Measurements from ENCODE around the gene ANAPC16.
"Not testable (repeated sequence)": the region's sequence is repeated elsewhere in the genome, so short reads cannot be mapped to it uniquely, and the experiment has no call there.

ANAPC16 gene

GRCh38 chr10:72211832-72212231 lies 4.0 kb upstream of the ANAPC16 start:
- DNase-seq (ENCODE audit: low spot score), result not testable (repeated sequence)

- no peak for DNase-seq (ENCODE audit: low spot score)
Observed at GRCh38 chr10:72218325-72218724, 2.5 kb downstream of the ANAPC16 start.

GRCh38 chr10:72218726-72219125 lies 2.9 kb downstream of the ANAPC16 start:
- no peak for DNase-seq (ENCODE audit: low spot score)

DNA sequence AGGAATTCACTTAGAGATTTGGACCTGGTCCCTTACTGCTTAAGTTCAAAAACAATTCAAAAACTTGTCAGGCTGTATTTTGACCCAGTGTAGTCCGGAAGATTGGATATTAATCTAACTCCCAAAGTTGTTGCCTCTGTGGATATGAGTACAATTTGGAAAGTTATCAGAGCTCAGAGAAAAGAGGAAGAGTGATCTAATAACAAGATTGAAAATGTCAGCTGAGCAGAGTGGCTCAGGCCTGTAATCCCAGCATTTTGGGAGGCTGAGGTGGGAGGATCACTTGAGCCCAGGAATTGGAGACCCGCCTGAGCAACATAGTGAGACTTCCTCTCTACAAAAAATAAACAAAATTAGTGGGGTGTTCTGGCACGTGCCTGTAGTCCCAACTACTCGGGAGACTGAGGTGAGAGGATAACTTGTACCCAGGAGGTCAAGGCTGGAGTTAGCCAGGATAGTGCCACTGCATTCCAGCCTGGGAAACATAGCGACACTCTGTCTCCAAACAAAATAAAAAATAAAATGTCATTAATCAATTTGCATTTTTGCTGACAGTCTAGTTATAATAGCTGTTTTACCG lies 3.5 kb downstream of the ANAPC16 start:
- DNase-seq (ENCODE audit: low spot score), result no peak

DNA sequence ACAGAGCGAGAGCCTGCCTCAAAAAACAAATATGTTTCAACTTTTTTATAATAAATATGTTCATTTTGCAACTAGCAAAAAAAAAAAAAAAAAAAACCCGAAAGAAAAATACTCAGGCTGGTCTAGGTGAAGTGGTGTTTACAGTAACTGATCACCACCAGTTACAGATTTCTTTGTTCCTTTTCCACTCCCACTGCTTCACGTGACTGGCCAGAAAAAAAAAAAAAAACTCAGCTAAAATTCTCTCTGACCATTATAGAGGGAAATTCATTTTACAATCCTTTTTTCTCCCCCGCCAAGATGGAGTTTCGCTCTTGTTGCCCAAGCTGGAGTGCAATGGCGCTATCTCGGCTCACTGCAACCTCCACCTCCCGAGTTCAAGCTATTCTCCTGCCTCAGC lies 4.8 kb downstream of the ANAPC16 start:
- no peak for DNase-seq (ENCODE audit: low spot score)

DNA sequence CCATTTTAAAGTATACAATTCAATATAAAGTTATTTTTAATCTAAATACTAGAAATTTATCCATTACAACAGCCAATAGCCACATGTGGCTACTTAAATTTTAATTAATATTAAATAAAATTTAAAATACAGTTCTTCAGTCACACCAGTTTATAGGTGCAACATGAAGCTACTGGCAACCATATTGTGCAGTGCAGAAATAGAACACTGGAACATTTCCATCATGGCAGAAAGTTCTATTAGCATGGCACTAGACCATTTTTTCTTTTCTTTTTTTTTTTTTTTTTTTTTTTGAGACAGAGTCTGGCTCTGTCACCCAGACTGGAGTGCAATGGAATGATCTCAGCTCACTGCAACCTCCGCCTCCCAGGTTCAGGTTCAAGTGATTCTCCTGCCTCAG lies 5.5 kb downstream of the ANAPC16 start:
- DNase-seq (ENCODE audit: low spot score), result no peak

- DNase-seq (ENCODE audit: low spot score), result no peak
Observed at GRCh38 chr10:72223743-72224101, 7.9 kb downstream of the ANAPC16 start.

DNA sequence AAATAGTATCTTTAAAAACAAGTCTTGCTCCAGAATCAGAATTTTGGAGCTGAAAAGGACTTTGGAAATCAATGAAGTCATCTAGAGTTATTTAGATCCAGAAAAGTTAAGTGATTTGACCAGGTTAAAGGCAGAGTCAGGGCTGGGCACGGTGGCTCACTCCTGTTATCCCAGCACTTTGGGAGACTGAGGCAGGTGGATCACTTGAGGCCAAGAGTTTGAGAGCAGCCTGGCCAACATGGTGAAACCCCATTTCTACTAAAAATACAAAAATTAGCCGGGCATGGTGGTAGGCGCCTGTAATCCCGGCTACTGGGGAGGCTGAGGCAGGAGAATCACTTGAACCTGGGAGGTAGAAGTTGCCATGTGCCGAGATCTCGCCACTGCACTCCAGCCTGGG lies 8.4 kb downstream of the ANAPC16 start:
- DNase-seq (ENCODE audit: low spot score), result not testable (repeated sequence)

GRCh38 chr10:72226418-72227027 lies 10.7 kb downstream of the ANAPC16 start:
- DNase-seq (ENCODE audit: low spot score), result no peak

DNA sequence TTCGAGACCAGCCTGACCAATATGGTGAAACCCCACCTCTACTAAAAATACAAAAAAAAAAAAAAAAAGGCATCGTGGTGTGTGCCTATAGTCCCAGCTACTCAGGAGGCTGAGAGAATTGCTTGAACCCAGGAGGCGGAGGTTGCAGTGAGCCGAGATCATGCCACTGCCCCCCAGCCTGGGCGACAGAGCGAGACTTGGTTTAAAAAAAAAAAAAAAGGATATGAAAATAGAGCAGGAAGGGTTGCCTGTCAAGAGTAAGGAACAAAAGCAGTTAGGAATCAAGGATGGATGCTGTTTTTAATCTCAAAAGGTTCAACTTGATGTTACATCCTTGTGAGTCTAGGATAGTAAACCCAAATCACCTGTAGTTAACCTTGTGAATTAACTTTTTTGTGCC lies 12.0 kb downstream of the ANAPC16 start:
- DNase-seq (ENCODE audit: low spot score), result no peak

GRCh38 chr10:72228318-72228751 lies 12.5 kb downstream of the ANAPC16 start:
- DNase-seq (ENCODE audit: low spot score), result no peak

GRCh38 chr10:72229261-72230251 lies 13.7 kb downstream of the ANAPC16 start:
- no peak for DNase-seq (ENCODE audit: low spot score)

- DNase-seq (ENCODE audit: low spot score), result no peak
Observed at GRCh38 chr10:72233621-72234020, 17.8 kb downstream of the ANAPC16 start.

DNA sequence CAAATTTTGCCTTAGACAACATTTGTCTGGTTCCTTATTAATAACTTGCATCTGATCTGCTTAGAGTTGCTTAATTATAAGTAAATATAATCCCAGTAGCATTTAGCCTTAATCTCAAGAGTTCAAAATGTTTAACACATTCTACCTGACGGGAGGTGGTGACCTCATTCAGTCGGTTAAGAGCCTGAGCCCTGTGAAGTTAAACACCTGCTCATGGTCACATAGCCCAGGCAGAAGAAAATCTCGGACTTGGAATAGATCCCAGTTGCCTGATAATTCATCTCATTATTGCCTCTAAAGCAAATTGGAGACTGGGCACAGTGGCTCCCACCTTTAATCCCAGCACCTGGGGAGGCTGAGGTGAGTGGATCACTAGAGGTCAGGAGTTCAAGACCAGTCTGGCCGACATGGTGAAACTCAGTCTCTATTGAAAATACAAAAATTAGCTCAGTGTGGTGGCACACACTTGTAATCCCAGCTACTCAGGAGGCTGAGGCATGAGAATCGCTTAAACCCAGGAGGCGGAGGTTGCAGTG lies 18.8 kb downstream of the ANAPC16 start:
- DNase-seq (ENCODE audit: low spot score), result no peak

- no peak for DNase-seq (ENCODE audit: low spot score)
Observed at GRCh38 chr10:72235544-72236279, 19.9 kb downstream of the ANAPC16 start.

DNA sequence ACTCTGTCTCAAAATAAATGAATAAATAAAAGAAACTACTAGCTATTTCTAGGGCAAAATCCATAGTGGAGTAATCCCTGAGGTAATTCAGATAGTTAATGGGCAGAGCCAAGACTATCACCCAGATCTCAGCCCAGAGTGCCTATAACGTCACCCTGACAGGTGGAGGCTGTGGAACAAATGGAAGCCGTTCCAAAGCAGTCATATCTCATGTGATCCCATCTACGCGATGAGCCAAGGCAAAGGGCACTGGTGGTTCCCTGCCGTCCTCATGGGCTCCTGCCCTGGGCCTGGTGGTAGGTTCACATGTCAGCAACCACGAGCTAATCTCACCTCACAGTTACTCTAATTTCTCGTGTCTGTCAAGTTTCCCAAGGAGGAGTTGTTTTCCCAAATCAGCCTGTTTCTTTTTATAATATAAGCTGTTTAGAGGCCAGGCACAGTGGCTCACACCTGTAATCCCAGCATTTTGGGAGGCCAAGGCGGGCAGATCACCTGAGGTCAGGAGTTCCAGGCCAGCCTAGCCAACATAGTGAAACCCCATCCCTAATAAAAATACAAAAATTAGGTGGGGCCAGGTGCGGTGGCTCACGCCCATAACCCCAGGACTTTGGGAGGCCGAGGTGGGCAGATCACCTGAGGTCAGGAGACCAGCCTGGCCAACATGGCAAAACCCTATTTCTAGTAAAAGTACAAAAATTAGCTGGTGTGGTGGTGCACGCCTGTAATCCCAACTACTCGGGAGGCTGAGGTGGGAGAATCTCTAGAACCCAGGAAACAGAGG lies 22.8 kb downstream of the ANAPC16 start:
- DNase-seq (ENCODE audit: low spot score), result no peak

GRCh38 chr10:72239409-72239808 lies 23.6 kb downstream of the ANAPC16 start:
- DNase-seq (ENCODE audit: low spot score), result no peak

- DNase-seq (ENCODE audit: low spot score), result no peak
Observed at GRCh38 chr10:72240371-72240770, 24.6 kb downstream of the ANAPC16 start.

GRCh38 chr10:72241691-72242252 lies 26.0 kb downstream of the ANAPC16 start:
- no peak for DNase-seq (ENCODE audit: low spot score)

DNA sequence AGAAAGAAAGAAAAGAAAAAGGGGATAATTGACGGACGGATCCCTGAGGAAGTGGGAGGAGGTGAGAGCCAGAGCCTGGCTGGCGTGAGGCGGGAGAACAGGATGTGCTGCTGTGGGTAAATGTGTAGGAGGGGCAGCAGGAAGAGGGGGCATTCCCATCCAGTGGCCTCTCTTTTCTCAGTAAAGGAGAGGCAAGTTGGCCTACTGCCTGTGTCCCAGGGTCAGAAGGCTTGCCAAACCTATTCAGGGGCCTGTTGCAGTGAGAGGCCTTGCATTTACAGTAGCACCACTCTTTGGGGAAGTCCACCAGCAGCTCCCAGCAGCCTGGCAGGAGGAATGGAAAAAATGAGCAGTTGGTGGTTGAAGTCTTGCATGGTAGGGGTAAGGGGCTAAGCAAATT lies 26.9 kb downstream of the ANAPC16 start:
- no peak for DNase-seq (ENCODE audit: low spot score)
